Stimulated activated CD4-positive, alpha-beta T cell treated with anti-CD3 and anti-CD28 coated beads, Interleukin-1b, Interleukin-23, amount 100 ng/mL, for 1 hour (primary cell): ENCODE measurements around the gene KHNYN.
"Not testable (repeated sequence)": the region's sequence is repeated elsewhere in the genome, so short reads cannot be mapped to it uniquely, and the experiment has no call there.

ENCODE experiments used
- DNase-seq, 2 donors: peaks; one replicate each; pipeline ENCODE4 v3.0.0-alpha.2; 2020; ENCODE audit warnings: low read depth in 2 of 2

Gene KHNYN

GRCh38 chr14:24429395-24430142, at the start of gene KHNYN, which contains the start of gene CBLN3:
Gene KHNYN, plus strand, starts transcription at chr14:24429954. Its CDS starts 777 bp downstream, at chr14:24430731.
Gene CBLN3, minus strand, starts transcription at chr14:24429668. Its CDS starts 614 bp downstream, at chr14:24429054.
- DNase-seq: peak; percentile 69 to 70

GRCh38 chr14:24381363-24382063, 48.2 kb upstream of the KHNYN start:
- no peak for DNase-seq

GRCh38 chr14:24382064-24382371, 47.7 kb upstream of the KHNYN start:
- DNase-seq: no peak

GRCh38 chr14:24384169-24384568, 45.6 kb upstream of the KHNYN start:
- DNase-seq: no peak

GRCh38 chr14:24385524-24385923, 44.2 kb upstream of the KHNYN start:
- no peak for DNase-seq

GRCh38 chr14:24387009-24387345, 42.8 kb upstream of the KHNYN start:
- DNase-seq: no peak

GRCh38 chr14:24387579-24387978, 42.2 kb upstream of the KHNYN start:
- not testable (repeated sequence) for DNase-seq

- DNase-seq: no peak
These were observed 41.1 kb upstream of the KHNYN start for GRCh38 chr14:24388474-24389179.

GRCh38 chr14:24389226-24389848, 40.4 kb upstream of the KHNYN start:
- no peak for DNase-seq

- DNase-seq: no peak
These were observed 38.9 kb upstream of the KHNYN start for GRCh38 chr14:24390701-24391468.

GRCh38 chr14:24392325-24393091, 37.2 kb upstream of the KHNYN start:
- DNase-seq: no peak

- no peak for DNase-seq
These were observed 35.5 kb upstream of the KHNYN start for GRCh38 chr14:24394275-24394674.

- no peak for DNase-seq
These were observed 33.9 kb upstream of the KHNYN start for GRCh38 chr14:24395609-24396582.

GRCh38 chr14:24397639-24398292, 32.0 kb upstream of the KHNYN start:
- DNase-seq: no peak

GRCh38 chr14:24398293-24398652, 31.5 kb upstream of the KHNYN start:
- no peak for DNase-seq

- no peak for DNase-seq
These were observed 30.9 kb upstream of the KHNYN start, which contains the start of gene NYNRIN for GRCh38 chr14:24398653-24399446. Gene NYNRIN, plus strand, starts transcription at chr14:24399003. Its CDS starts 244 bp downstream, at chr14:24399247.

- DNase-seq: no peak
These were observed 30.3 kb upstream of the KHNYN start for GRCh38 chr14:24399447-24399822.

GRCh38 chr14:24399999-24400718, 29.6 kb upstream of the KHNYN start:
- DNase-seq: no peak
